Suprapubic skin (tissue), 4 donors: ENCODE measurements around the gene NUP107.

Source experiments
- POLR2A ChIP-seq, 2 donors: fragments of 450-650 bp; IDR thresholded peaks; one replicate each; pipeline ENCODE4 v1.6.1; 2017; ENCODE audit warnings: antibody characterized with exemption in 2 of 2, mild to moderate bottlenecking in 2 of 2, moderate library complexity in 2 of 2
- POLR2AphosphoS5 ChIP-seq, 3 donors: sonication (generic); formaldehyde crosslinking; IDR thresholded peaks; one replicate each; pipeline ENCODE4 v1.6.1; 2017; ENCODE audit warnings: antibody characterized with exemption in 3 of 3
- TF ChIP-seq, protein P1 (sequence below), 2 donors: fragments of 200-600 bp in 1 of 2; fragments of 450-650 bp in 1 of 2; sonication (generic) in 1 of 2; IDR thresholded peaks; one replicate each; pipeline ENCODE4 v1.5.1; 2016 to 2019; ENCODE audit warnings: antibody characterized with exemption in 2 of 2, mild to moderate bottlenecking in 1 of 2, moderate library complexity in 1 of 2

GRCh38 chr12:68762691-68763090 lies 75.9 kb downstream of the NUP107 start:
- TF ChIP-seq, protein P1, sequence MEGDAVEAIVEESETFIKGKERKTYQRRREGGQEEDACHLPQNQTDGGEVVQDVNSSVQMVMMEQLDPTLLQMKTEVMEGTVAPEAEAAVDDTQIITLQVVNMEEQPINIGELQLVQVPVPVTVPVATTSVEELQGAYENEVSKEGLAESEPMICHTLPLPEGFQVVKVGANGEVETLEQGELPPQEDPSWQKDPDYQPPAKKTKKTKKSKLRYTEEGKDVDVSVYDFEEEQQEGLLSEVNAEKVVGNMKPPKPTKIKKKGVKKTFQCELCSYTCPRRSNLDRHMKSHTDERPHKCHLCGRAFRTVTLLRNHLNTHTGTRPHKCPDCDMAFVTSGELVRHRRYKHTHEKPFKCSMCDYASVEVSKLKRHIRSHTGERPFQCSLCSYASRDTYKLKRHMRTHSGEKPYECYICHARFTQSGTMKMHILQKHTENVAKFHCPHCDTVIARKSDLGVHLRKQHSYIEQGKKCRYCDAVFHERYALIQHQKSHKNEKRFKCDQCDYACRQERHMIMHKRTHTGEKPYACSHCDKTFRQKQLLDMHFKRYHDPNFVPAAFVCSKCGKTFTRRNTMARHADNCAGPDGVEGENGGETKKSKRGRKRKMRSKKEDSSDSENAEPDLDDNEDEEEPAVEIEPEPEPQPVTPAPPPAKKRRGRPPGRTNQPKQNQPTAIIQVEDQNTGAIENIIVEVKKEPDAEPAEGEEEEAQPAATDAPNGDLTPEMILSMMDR (IDR thresholded peaks at IDR 0.05): no peak
- TF ChIP-seq POLR2AphosphoS5 (IDR thresholded peaks at IDR 0.05) (no peak), POLR2A (IDR thresholded peaks at IDR 0.05) (no peak)
